GM12878 (cell line): Measurements from ENCODE around the gene MGMT. TPM values are rescaled to one million over a fixed set of nuclear protein-coding genes. Genes with fewer than 3 reads are reported as not detected.

Experiments used
- CBX5 ChIP-seq: sonication (generic); IDR thresholded peaks from 2 replicates; pipeline ENCODE4 v1.6.1; 2016; ENCODE audit warnings: low read depth, moderate library complexity, mild to moderate bottlenecking, inconsistent platforms
- FOXK2 ChIP-seq: fragments of 450-650 bp; IDR thresholded peaks from 2 replicates; pipeline ENCODE4 v1.6.1; 2017; ENCODE audit warnings: mild to moderate bottlenecking, moderate library complexity
- HDGF ChIP-seq: fragments of 450-650 bp; IDR thresholded peaks from 2 replicates; pipeline ENCODE4 v1.6.1; 2016; ENCODE audit warnings: antibody characterized with exemption
- KAT2A ChIP-seq: conservative IDR thresholded peaks from 2 replicates; pipeline ENCODE4 v1.6.1; 2011; ENCODE audit warnings: low read depth, low read length; ENCODE audit not compliant: control insufficient read depth
- MYC ChIP-seq: IDR thresholded peaks from 2 replicates; pipeline ENCODE4 v1.6.1; 2011; ENCODE audit warnings: mild to moderate bottlenecking, low read length, moderate library complexity, inconsistent platforms; ENCODE audit not compliant: insufficient read depth, insufficient replicate concordance, insufficient read length, severe bottlenecking
- RELA ChIP-seq: fragments of 450-650 bp; IDR thresholded peaks from 2 replicates; pipeline ENCODE4 v1.8.0; 2014; ENCODE audit warnings: borderline replicate concordance; ENCODE audit not compliant: partially characterized antibody
- TCF12 ChIP-seq: IDR thresholded peaks from 2 replicates; pipeline ENCODE4 v1.6.1; 2011; ENCODE audit warnings: low read depth, mild to moderate bottlenecking, low read length
- ZBED1 ChIP-seq: IDR thresholded peaks from 2 replicates; pipeline ENCODE4 v1.6.1; 2016; ENCODE audit warnings: borderline replicate concordance
- polyA plus RNA-seq, 11 experiments: library from polyadenylated mRNA; depleted of rRNA in 4 of 11; unstranded in 6 of 11; stranded (reverse) in 5 of 11; fragments of >200 nt; fragmentation: Nextera tagmentation in 4 of 11; fragmentation: Illumina TruSeq in 1 of 11; extraction: Ambion mirVana in 4 of 11; extraction: Trizol in 1 of 11; gene quantifications; 1 replicate in 1 of 11; 2 replicates in 10 of 11; pipeline versions ENCODE4 v1.2.1 to v1.2.3, GENCODE V29; 2011 to 2016; ENCODE audit warnings: inconsistent platforms in 2 of 11, missing spikeins in 2 of 11, low read depth in 1 of 11
- total RNA-seq, 4 experiments: library from RNA; depleted of rRNA in 3 of 4; stranded (reverse); fragments of >200 nt in 3 of 4; fragmentation: Illumina TruSeq in 1 of 4; extraction: Trizol in 1 of 4; gene quantifications; 2 replicates each; pipeline versions ENCODE4 v1.2.1 to v1.2.3, GENCODE V29; 2013 to 2021
- TF ChIP-seq, protein P1 (sequence below): fragments of 450-650 bp; IDR thresholded peaks from 2 replicates; pipeline ENCODE4 v1.6.1; 2017; ENCODE audit warnings: mild to moderate bottlenecking
- TF ChIP-seq, protein P2 (sequence below): fragments of 450-650 bp; IDR thresholded peaks from 2 replicates; pipeline ENCODE4 v1.6.1; 2017; ENCODE audit warnings: mild to moderate bottlenecking, low read depth, inconsistent platforms; ENCODE audit not compliant: poor library complexity, severe bottlenecking
- TF ChIP-seq, protein P3 (sequence below): fragments of 450-650 bp; IDR thresholded peaks from 2 replicates; pipeline ENCODE4 v1.6.1; 2017; ENCODE audit warnings: antibody characterized with exemption, mild to moderate bottlenecking, moderate library complexity
- TF ChIP-seq, protein P4 (sequence below): IDR thresholded peaks from 2 replicates; pipeline ENCODE4 v1.6.1; 2012; ENCODE audit warnings: low read depth, low read length, improper control_type of control experiment

The MGMT gene
- total and polyA plus RNA-seq, 10 of the 15 experiments (the other 5 are each of a cell fraction or from before 2014, with no cell fraction given) = 0.16 to 24.2 (median 13.3) TPM

DNA sequence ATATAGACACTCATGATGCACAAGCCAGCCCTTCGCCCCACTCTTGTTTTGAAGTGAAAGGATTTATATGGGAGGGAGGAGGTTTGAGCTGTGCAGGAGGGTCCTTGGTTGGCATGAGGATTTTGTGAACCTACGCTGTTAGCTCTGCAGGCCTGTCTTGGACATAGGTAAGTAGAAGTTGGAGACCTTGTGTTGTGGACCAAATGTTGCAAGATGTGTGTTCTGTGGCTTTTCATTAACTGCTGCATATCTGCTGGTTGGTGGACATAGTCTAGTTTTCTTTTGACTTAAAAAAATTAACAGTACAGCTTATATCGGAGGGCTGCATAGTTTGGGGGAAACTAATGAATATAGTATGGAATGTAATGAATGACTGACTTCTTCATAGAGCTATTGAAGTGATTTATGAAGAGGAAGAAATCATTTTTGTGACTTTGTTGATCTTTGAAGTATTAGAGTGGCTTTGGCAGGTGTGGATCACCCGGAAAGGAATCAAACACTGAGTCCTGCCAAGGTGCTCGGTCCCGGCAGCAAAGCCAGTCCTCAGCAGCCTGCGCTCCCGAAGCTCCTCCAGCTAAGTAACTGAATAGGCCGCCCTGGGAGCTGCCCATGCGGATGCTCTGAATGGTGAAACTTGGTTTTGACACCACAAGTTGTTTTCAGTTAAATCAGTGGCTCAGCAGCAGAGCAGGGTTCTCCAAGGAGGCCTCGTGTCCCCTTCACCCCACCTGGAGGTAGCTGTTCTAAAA, 3.2 kb downstream of the MGMT start (continued):
- TF ChIP-seq, protein P1, sequence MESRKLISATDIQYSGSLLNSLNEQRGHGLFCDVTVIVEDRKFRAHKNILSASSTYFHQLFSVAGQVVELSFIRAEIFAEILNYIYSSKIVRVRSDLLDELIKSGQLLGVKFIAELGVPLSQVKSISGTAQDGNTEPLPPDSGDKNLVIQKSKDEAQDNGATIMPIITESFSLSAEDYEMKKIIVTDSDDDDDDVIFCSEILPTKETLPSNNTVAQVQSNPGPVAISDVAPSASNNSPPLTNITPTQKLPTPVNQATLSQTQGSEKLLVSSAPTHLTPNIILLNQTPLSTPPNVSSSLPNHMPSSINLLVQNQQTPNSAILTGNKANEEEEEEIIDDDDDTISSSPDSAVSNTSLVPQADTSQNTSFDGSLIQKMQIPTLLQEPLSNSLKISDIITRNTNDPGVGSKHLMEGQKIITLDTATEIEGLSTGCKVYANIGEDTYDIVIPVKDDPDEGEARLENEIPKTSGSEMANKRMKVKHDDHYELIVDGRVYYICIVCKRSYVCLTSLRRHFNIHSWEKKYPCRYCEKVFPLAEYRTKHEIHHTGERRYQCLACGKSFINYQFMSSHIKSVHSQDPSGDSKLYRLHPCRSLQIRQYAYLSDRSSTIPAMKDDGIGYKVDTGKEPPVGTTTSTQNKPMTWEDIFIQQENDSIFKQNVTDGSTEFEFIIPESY = no peak
- TF ChIP-seq KAT2A = no peak
- TF ChIP-seq CBX5 = no peak
- no peak for TF ChIP-seq FOXK2
- no peak for TF ChIP-seq MYC
- no peak for TF ChIP-seq TCF12
- TF ChIP-seq, protein P2, sequence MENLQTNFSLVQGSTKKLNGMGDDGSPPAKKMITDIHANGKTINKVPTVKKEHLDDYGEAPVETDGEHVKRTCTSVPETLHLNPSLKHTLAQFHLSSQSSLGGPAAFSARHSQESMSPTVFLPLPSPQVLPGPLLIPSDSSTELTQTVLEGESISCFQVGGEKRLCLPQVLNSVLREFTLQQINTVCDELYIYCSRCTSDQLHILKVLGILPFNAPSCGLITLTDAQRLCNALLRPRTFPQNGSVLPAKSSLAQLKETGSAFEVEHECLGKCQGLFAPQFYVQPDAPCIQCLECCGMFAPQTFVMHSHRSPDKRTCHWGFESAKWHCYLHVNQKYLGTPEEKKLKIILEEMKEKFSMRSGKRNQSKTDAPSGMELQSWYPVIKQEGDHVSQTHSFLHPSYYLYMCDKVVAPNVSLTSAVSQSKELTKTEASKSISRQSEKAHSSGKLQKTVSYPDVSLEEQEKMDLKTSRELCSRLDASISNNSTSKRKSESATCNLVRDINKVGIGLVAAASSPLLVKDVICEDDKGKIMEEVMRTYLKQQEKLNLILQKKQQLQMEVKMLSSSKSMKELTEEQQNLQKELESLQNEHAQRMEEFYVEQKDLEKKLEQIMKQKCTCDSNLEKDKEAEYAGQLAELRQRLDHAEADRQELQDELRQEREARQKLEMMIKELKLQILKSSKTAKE = no peak
- TF ChIP-seq HDGF = no peak
- TF ChIP-seq, protein P3, sequence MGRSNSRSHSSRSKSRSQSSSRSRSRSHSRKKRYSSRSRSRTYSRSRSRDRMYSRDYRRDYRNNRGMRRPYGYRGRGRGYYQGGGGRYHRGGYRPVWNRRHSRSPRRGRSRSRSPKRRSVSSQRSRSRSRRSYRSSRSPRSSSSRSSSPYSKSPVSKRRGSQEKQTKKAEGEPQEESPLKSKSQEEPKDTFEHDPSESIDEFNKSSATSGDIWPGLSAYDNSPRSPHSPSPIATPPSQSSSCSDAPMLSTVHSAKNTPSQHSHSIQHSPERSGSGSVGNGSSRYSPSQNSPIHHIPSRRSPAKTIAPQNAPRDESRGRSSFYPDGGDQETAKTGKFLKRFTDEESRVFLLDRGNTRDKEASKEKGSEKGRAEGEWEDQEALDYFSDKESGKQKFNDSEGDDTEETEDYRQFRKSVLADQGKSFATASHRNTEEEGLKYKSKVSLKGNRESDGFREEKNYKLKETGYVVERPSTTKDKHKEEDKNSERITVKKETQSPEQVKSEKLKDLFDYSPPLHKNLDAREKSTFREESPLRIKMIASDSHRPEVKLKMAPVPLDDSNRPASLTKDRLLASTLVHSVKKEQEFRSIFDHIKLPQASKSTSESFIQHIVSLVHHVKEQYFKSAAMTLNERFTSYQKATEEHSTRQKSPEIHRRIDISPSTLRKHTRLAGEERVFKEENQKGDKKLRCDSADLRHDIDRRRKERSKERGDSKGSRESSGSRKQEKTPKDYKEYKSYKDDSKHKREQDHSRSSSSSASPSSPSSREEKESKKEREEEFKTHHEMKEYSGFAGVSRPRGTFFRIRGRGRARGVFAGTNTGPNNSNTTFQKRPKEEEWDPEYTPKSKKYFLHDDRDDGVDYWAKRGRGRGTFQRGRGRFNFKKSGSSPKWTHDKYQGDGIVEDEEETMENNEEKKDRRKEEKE = no peak
- TF ChIP-seq, protein P4, sequence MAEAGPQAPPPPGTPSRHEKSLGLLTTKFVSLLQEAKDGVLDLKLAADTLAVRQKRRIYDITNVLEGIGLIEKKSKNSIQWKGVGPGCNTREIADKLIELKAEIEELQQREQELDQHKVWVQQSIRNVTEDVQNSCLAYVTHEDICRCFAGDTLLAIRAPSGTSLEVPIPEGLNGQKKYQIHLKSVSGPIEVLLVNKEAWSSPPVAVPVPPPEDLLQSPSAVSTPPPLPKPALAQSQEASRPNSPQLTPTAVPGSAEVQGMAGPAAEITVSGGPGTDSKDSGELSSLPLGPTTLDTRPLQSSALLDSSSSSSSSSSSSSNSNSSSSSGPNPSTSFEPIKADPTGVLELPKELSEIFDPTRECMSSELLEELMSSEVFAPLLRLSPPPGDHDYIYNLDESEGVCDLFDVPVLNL = no peak
- no peak for TF ChIP-seq RELA
- TF ChIP-seq ZBED1 = no peak
